GM23338 (cell line): ENCODE measurements around the gene USP37.

Experiments
- CREB1 ChIP-seq: fragments of 250-450 bp; sonication (Bioruptor Pico); IDR thresholded peaks from 2 replicates; pipeline ENCODE4 v1.5.0; 2020; ENCODE audit warnings: low read depth, mild to moderate bottlenecking, moderate library complexity
- EZH2 ChIP-seq: fragments of 200-600 bp; sonication (generic); IDR thresholded peaks from one replicate; pipeline ENCODE4 v1.8.0; 2017; ENCODE audit warnings: antibody characterized with exemption, mild to moderate bottlenecking, low read depth; ENCODE audit not compliant: unreplicated experiment
- EZH2phosphoT487 ChIP-seq: fragments of 200-600 bp; sonication (generic); IDR thresholded peaks from one replicate; pipeline ENCODE4 v1.8.1; 2018; ENCODE audit warnings: antibody characterized with exemption; ENCODE audit not compliant: unreplicated experiment
- NANOG ChIP-seq: IDR thresholded peaks from 2 replicates; pipeline ENCODE4 v1.6.1; 2016; ENCODE audit warnings: antibody characterized with exemption, borderline replicate concordance
- POLR2AphosphoS5 ChIP-seq: IDR thresholded peaks from 2 replicates; pipeline ENCODE4 v1.6.1; 2016; ENCODE audit warnings: antibody characterized with exemption, low read depth
- REST ChIP-seq: IDR thresholded peaks from one replicate; pipeline ENCODE4 v1.6.1; 2018; ENCODE audit warnings: antibody characterized with exemption; ENCODE audit not compliant: unreplicated experiment
- STAT1 ChIP-seq: IDR thresholded peaks from one replicate; pipeline ENCODE4 v1.6.1; 2016; ENCODE audit warnings: antibody characterized with exemption; ENCODE audit not compliant: unreplicated experiment
- ZNF114 ChIP-seq: fragments of 250-450 bp; sonication (Bioruptor Pico); IDR thresholded peaks from 2 replicates; pipeline ENCODE4 v1.5.0; 2020; ENCODE audit warnings: mild to moderate bottlenecking, moderate library complexity
- TF ChIP-seq, protein P1 (sequence below), 2 experiments: fragments of 200-600 bp in 1 of 2; sonication (generic) in 1 of 2; conservative IDR thresholded peaks; 2 replicates each; pipeline versions ENCODE4 v1.5.1 to v1.6.1; 2016 to 2017; ENCODE audit warnings: antibody characterized with exemption in 2 of 2, low read depth in 2 of 2, mild to moderate bottlenecking in 2 of 2, moderate library complexity in 1 of 2

DNA sequence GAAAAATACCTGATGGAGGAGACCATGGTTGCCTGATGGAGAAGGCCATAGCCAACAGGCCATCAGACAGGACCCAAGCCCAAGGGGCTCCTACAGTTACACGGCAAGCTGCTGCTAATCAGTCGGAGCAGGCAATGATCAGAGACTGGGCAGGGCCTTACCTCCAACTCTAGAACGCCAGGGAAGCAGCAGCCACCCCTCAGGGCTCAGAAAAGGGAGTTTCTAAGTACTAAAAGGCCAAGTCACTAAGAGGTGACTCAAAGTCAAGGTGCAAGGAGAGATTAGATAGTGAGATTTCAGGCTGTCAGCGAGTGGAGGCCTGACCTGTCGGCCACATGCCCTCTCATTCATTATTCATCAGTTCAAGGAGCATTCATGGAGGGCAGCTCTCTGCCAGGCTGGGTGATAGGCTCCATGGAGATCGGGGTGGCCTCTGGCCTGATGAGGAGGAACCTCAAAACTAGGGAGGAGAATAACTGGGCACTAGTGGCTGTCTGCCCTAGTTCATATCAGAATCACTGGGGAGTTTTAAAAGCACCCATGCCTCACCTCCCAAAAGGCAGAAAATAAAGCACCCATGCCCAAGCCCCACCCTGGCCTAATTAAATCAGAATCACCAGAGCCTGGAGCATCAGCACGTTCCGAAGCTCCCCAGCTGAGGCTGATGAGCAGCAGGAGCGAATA lies 145.6 kb downstream of the USP37 start:
- TF ChIP-seq, protein P1, sequence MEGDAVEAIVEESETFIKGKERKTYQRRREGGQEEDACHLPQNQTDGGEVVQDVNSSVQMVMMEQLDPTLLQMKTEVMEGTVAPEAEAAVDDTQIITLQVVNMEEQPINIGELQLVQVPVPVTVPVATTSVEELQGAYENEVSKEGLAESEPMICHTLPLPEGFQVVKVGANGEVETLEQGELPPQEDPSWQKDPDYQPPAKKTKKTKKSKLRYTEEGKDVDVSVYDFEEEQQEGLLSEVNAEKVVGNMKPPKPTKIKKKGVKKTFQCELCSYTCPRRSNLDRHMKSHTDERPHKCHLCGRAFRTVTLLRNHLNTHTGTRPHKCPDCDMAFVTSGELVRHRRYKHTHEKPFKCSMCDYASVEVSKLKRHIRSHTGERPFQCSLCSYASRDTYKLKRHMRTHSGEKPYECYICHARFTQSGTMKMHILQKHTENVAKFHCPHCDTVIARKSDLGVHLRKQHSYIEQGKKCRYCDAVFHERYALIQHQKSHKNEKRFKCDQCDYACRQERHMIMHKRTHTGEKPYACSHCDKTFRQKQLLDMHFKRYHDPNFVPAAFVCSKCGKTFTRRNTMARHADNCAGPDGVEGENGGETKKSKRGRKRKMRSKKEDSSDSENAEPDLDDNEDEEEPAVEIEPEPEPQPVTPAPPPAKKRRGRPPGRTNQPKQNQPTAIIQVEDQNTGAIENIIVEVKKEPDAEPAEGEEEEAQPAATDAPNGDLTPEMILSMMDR (conservative IDR thresholded peaks at IDR 0.05; ENCODE audit: low read depth in 2 of 2): no peak
- no peak for TF ChIP-seq EZH2
- TF ChIP-seq EZH2phosphoT487: no peak
- TF ChIP-seq POLR2AphosphoS5: no peak
- no peak for TF ChIP-seq NANOG
- no peak for TF ChIP-seq ZNF114
- TF ChIP-seq CREB1: no peak
- no peak for TF ChIP-seq REST
- TF ChIP-seq STAT1: no peak
